GM21390 (cell line): Measurements from ENCODE around the gene IDH1.
A peak's percentile ranks its signal among the peaks of the same experiment; 100 is the strongest.
"Not testable (repeated sequence)": the region's sequence is repeated elsewhere in the genome, so short reads cannot be mapped to it uniquely, and the experiment has no call there.

Experiments used
- ATAC-seq: cut with Tn5 transposase; IDR thresholded peaks from one replicate; pipeline ENCODE4 v1.9.1; 2021; ENCODE audit not compliant: unreplicated experiment

IDH1 gene

GRCh38 chr2:208256849-208257813 lies 2.3 kb upstream of the IDH1 start:
- ATAC-seq = not testable (repeated sequence)

DNA sequence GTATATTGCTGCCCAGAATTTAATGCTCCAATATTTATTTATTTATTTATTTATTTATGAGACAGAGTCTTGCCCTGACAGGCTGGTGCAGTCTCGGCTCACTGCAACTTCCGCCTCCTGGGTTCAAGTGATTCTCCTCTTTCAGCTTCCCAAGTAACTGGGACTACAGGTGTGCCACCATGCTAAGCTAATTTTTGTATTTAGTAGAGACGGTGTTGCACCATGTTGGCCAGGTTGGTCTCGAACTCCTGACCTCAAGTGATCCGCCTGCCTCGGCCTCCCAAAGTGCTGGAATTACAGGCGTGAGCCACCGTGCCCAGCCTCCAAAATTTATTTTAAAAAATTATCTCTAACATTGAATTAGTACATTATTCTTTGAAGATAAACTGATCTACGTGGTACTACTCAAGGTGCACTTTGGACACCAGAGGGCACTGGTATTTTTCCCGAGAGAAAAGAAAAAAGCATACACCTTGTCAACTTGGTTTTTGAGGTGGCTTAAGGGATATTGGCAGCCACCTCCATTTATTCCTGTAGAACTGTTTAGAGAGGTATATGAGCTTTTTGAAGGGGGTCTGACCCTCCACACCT lies 1.4 kb upstream of the IDH1 start:
- ATAC-seq = no peak

DNA sequence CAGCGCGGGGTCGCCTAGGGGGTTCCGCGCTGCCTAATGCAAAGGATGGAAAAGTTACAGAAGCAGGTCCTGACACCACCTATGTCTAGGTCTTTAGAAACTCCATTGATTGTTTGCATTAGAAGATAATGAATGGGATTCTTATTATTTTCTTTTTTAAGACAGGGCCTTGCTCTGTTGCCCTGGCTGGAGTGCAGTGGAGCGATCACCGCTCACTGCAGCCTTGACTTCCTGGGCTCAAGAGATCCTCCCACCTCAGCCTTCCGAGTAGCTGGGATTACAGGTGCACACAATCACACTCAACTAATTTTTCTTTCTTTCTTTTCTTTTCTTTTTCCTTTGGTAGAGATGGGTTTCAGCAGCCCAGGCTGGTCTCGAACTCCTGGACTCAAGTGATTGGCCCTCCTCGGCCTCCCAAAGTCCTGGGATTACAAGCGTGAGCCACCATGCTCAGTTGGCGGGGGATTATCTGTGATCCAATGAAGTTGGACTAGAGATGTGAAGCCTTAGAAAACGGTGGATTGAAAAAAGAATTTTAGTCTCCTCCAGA lies 761 bp upstream of the IDH1 start:
- ATAC-seq = peak; percentile 31

DNA sequence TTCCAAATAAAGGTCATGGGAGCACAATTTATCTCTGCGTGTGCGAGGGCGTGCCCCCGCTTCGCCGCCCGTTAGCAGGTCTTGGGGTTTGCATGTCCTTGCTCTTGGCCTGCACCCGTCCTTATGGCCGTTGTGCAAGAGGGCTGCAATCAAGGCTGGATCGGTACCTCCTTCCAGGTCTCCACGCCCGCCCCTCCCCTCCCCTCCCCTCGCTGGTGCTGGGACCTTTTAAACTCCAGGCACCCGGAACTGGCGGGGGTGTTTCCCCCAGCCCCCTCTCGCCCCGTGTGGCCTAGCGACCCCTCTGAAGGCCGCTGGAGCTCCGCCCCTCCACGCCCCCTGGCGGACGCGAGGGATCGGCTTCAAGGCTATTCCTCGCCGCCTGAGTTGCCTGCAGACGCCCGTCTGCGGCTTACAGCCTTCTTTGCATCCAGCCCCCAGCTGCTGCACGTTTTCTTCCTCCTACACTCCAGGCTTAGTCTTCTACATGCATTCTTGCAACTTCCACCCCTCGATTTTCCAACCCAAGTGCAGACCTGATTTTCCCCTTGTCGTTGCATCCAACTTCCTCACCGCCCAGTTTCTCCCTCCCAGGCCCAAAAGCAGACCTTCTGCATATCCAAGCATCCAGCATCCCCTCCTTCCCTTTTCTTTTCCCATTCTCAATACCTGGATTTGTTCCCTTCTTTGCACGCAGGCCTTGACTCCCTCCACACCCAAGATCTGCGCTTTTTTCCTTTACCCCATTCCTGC lies 577 bp downstream of the IDH1 start:
- ATAC-seq = peak; percentile 68

- no peak for ATAC-seq
Observed at GRCh38 chr2:208253600-208254117, 1.2 kb downstream of the IDH1 start.

DNA sequence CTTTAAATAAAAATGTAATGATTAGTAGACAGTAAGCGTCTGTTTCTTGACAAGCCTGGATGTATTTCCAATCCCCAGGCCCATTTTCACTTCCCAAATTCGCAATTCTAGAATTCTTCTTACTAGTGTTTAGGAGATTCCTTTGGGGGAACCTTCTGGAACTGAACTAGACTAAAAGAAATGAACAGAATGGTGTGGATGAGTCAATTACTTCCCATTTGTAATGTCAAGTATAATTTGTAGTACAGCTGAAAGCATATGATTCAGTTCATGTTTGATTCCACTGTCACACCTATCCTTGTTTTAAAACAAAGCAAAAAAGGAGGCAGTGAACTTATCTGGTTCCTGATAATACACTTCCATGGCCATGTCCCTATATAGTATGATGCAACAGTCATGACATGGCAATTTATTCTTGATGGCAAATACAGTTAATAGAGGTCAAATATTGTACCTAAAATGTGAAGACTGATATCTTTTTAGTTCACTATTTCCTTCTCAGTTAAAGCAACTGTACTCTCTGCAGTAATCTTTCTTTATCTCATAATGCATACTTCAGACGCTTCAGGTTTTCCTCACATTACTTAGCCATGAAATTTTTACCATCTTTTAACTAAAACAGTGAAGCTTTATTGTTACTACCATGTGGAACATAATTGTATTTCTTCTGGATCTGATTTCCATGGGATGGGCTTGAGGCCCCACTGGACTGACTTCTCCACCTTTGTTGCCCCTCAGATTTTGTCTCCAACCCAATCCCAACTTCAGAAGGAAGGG lies 2.0 kb downstream of the IDH1 start:
- no peak for ATAC-seq

DNA sequence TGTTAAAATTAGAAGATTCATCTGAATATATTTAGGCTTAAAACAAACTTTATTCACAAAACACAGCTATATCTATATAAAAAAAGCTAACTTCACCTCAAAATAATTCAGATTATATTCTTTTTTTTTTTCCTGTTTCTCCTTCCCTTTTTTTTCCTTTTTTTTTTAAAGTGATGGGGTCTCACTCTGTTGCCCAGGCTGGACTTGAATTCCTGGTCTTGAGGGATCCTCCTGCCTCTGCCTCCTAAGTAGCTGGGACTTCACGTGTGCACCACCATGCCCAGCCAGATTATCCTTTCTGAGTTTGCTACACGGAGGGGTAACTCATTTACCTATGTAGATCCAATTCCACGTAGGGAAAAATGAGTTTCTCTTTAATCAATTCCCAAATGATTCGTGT lies 3.8 kb downstream of the IDH1 start:
- ATAC-seq = no peak

- ATAC-seq = no peak
Observed at GRCh38 chr2:208250388-208250787, 4.5 kb downstream of the IDH1 start.

DNA sequence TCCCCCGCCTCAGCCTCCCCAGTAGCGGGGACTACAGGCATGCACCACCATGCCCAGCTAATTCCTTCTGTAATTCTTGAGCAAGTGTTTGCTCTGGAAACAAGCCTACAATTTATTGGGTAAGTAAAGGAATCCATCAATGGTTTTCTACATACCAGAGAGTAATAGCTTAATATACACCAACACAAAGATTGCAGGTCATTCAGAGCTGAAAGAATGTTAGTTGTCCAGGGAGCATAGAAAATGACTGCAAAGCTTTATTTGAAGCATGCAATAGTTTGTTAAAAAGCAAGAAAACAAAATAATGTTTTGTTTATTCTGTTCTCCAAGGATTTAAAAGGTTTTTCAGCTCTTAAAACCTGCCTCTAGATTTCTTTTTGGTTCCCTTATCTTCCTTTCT lies 5.6 kb downstream of the IDH1 start:
- no peak for ATAC-seq

- no peak for ATAC-seq
Observed at GRCh38 chr2:208248601-208249000, 6.3 kb downstream of the IDH1 start.

DNA sequence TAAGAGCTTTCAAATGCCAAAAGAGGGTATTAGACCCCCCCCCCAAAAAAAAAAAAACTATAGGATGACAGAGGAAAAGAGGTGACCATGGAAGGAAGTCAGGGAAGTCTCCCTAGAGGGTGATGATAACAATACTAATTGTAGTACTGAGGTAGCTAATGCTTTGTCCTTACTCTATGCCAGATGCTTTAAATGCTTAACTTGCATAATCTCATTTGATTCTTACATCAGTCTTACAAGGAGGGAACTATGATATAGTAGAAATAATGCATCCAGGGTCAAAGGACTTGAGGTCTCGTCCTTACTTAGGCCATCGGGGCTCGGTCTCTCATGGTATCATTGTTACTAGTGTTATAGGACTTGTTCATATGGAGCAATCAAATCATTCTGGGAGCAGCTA lies 9.1 kb downstream of the IDH1 start:
- ATAC-seq = no peak

DNA sequence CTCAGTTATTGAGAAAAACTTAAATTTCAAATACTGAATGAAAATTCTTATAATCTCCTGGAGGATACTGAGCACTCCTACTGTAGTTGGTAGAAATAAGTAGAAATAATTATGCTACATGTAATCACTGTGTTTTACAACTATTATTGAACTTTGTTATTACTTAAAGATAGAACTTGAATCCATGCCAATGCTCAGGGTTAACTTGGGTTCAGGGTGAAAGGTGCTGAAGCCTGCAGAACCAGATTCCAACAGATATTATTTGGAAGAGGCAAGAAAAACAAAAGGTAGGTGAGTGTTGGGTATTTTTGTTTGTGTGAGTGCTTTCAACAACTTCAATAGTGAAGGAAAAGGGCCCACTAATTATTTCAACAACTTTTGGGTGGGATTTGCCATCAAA lies 10.4 kb downstream of the IDH1 start:
- ATAC-seq = no peak

DNA sequence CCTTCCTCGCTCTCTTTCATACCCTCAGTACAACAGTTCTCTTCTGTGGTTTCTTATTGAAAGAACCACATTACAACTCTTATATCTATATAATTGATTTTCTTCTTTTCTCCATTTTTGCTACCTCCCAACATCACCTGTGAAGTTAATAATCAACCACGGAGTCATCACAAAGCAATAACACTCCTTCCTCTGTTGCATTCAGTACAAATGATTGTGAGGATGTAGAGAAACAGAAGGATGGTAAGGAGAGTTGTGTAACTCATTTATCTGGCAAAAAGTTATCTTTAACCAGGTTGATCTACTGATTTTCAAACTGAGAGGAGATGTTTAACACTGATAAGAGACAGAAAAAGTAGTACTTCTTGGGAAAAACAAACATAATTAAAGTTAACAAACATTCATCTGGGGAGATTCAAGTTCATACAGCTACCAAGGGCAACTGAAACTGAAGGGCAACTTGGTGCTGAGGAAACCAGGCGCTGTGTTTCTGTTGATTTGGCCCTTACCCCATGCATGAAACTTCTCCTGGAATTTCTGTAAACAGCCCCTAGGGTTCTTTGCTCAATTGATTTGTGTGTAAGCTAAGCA lies 14.2 kb downstream of the IDH1 start:
- ATAC-seq = no peak

DNA sequence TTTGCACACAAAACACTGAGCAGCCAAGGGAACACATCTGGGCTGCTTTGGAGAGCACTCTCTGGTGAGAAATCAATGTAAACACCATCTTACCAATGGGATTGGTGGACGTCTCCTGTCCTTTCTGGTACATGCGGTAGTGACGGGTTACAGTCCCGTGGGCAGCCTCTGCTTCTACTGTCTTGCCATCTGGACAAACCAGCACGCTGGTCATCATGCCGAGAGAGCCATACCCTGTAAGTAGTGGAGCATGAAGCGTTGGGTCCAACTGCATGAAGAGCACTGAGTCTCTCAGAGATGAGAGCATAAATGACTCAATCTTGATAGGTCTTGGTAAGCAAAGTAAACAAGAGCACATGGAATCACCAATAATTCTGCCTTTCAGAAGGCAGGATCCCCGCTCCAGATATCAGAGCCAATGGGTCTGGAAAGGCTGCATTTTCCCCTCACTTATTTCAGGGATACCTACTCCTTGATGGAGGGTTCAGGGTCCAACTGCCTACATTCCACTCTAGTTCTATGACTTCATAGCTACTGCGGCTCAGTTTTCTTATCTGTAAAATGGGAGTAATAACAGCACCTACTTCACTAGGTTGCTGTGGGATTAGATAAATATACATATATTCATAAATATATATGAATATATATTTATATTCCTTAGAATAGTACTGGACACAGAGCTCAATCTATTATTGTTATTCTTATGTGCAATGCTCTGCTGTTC lies 14.9 kb downstream of the IDH1 start:
- no peak for ATAC-seq

DNA sequence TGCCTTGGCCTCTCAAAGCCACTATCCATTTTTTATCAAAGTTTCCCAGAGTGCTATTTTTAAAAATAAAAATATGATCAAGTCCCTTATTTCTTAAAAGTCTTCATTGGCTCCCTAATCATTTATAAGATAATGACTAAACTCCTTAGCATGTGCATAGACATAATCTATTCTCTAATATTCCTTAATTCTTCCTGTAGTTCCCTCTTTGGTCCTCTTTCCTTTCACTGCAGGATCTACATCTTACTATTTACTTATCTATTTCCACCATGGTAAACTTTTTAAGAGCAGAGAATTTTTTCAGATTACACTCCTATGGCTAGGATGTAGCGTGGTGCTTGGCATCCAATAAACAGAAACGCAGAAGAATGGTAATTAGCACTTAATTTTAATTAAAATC lies 19.0 kb downstream of the IDH1 start:
- no peak for ATAC-seq

DNA sequence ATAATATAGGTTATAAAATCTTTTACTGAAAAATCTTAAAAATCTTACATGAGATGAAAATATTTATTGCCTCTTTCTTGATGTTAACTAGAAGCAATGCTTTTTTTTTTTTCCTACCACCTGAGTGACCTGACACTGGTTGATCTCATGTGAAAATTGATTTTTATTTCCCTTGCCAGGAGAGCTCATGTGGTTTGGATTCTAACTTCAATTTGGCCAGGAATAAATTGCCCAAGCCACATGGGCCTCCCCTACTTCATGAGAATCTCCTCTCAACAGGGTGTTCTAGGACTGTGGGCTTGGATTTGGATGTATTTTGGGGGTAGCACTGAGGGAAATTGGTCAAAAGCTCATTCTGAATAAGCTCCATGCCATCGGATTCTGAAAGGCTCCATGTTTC lies 20.1 kb downstream of the IDH1 start:
- no peak for ATAC-seq

GRCh38 chr2:208228476-208228875 lies 26.4 kb downstream of the IDH1 start:
- ATAC-seq = no peak

DNA sequence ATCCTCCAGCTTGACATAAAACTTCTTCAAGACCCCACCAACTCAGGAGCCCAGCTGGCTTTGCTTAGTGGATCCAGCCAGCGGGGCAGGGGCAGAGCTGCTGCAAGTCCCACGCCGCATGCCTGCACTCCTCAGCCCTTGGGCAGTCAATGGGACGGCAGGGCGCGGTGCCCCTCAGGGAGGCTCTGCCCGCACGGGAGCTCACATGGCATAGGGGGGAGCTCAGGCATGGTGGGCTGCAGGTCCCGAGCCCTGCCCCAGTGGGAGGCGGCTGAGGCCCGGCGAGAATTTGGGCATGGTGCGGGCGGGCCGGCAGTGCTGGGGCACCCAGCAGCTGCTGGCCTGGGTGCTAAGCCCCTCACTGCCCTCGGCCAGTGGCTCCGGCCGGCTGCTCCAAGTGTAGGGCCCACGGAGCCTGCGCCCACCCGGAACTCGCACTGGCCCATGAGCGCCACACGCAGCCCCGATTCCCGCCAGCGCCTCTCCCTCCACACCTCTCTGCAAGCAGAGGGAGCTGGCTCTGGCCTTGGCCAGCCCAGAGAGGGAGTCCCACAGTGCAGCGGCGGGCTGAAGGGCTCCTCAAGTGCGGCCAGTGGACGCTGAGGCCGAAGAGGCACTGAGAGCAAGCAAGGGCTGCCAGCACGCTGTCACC lies 27.2 kb downstream of the IDH1 start:
- no peak for ATAC-seq

DNA sequence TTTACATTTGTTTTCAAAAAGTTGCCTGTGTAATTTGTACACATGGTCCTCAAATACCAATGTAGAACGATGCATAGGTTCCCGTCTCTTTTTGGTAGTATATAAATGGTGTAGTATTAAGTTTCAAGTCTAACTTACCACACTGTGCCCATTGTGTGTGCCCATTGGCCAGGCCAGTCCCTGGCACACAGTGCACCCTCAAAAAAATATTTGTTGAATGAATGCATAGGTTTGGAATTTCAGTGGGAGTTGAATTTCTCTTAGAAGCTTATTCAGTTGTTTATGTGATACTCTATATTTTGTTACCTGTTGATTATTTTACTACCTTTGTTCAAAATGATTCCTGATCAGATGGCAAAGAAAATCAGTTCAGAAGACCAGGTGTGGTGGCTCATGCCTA lies 30.1 kb downstream of the IDH1 start:
- no peak for ATAC-seq
